NCI-H748 (cell line): Measurements from ENCODE around the gene RNF145.
"Not testable (repeated sequence)": the region's sequence is repeated elsewhere in the genome, so short reads cannot be mapped to it uniquely, and the experiment has no call there.

Source experiments
- DNase-seq: peaks from one replicate; lab custom pipeline; 2025; ENCODE audit not compliant: unreplicated experiment; lab: John Stamatoyannopoulos, UW

The RNF145 gene

GRCh38 chr5:159161361-159162214 is 47.8 kb downstream of the RNF145 start:
- no peak for DNase-seq

- not testable (repeated sequence) for DNase-seq
Measured at GRCh38 chr5:159158553-159159091, 50.7 kb downstream of the RNF145 start.

GRCh38 chr5:159157552-159157951 is 51.8 kb downstream of the RNF145 start:
- no peak for DNase-seq

- peak; percentile 65 for DNase-seq
Measured at GRCh38 chr5:159156426-159157238, 52.7 kb downstream of the RNF145 start.

- DNase-seq: no peak
Measured at GRCh38 chr5:159155960-159156359, 53.4 kb downstream of the RNF145 start.

GRCh38 chr5:159152876-159153275 is 56.5 kb downstream of the RNF145 start:
- DNase-seq: no peak

- no peak for DNase-seq
Measured at GRCh38 chr5:159149085-159149484, 60.3 kb downstream of the RNF145 start.

- DNase-seq: no peak
Measured at GRCh38 chr5:159147976-159148375, 61.4 kb downstream of the RNF145 start.

GRCh38 chr5:159146839-159147238 is 62.5 kb downstream of the RNF145 start:
- DNase-seq: no peak

GRCh38 chr5:159145160-159145559 is 64.2 kb downstream of the RNF145 start:
- not testable (repeated sequence) for DNase-seq

GRCh38 chr5:159139802-159140201 is 69.6 kb downstream of the RNF145 start:
- DNase-seq: no peak

- no peak for DNase-seq
Measured at GRCh38 chr5:159135896-159136531, 73.3 kb downstream of the RNF145 start.

- peak; percentile 49 for DNase-seq
Measured at GRCh38 chr5:159133041-159133741, 76.2 kb downstream of the RNF145 start.

GRCh38 chr5:159132429-159133040 is 76.8 kb downstream of the RNF145 start:
- no peak for DNase-seq

GRCh38 chr5:159131951-159132350 is 77.4 kb downstream of the RNF145 start:
- DNase-seq: no peak

GRCh38 chr5:159130871-159131270 is 78.5 kb downstream of the RNF145 start:
- DNase-seq: no peak

- no peak for DNase-seq
Measured at GRCh38 chr5:159128070-159128541, 81.2 kb downstream of the RNF145 start.

- no peak for DNase-seq
Measured at GRCh38 chr5:159123700-159124099, 85.7 kb downstream of the RNF145 start.

- no peak for DNase-seq
Measured at GRCh38 chr5:159123189-159123588, 86.2 kb downstream of the RNF145 start.

- no peak for DNase-seq
Measured at GRCh38 chr5:159121061-159121460, 88.3 kb downstream of the RNF145 start.
